Chondrocyte (in vitro differentiated cells): ENCODE data around the gene MAPKAP1. TPM values are rescaled to one million over a fixed set of nuclear protein-coding genes. Genes with fewer than 3 reads are reported as not detected.
A peak's percentile ranks its signal among the peaks of the same experiment; 100 is the strongest.

Experiments used
- DNase-seq: peaks from one replicate; pipeline ENCODE4 v3.0.0; 2021; ENCODE audit warnings: mixed read lengths, low spot score
- H3K27ac Mint-ChIP-seq: one replicate; pipeline ENCODE4 v1.8.0; 2021; ENCODE audit warnings: mild to moderate bottlenecking, moderate library complexity, mixed read lengths; ENCODE audit not compliant: unreplicated experiment
- H3K27me3 Mint-ChIP-seq: 2 replicates; pipeline ENCODE4 v1.8.0; 2021; ENCODE audit warnings: low read depth, mixed read lengths
- H3K36me3 Mint-ChIP-seq: 2 replicates; pipeline ENCODE4 v1.8.0; 2021; ENCODE audit warnings: low read depth, mixed read lengths
- H3K4me1 Mint-ChIP-seq: 2 replicates; pipeline ENCODE4 v1.8.0; 2021; ENCODE audit warnings: low read depth, mild to moderate bottlenecking, mixed read lengths
- H3K4me3 Mint-ChIP-seq: one replicate; pipeline ENCODE4 v1.8.0; 2021; ENCODE audit warnings: mild to moderate bottlenecking, moderate library complexity, mixed read lengths; ENCODE audit not compliant: unreplicated experiment
- H3K9me3 Mint-ChIP-seq: 2 replicates; pipeline ENCODE4 v1.8.0; 2021; ENCODE audit warnings: low read depth, mixed read lengths
- CTCF ChIP-seq: fragments of 200-600 bp; sonication (generic); IDR thresholded peaks from 2 replicates; pipeline ENCODE4 v1.5.0; 2021; ENCODE audit warnings: antibody characterized with exemption, mild to moderate bottlenecking, moderate library complexity
- total RNA-seq: library from RNA; stranded (reverse); gene quantifications from 3 replicates; pipeline ENCODE4 v1.2.1, GENCODE V29; 2021

Gene MAPKAP1
- total RNA-seq, 1 donor from 2014 or later: 91.5 TPM

- H3K27me3 Mint-ChIP-seq: no peaks in the 10 kb centered on the region
- no peak for TF ChIP-seq CTCF
- DNase-seq: no peak
- H3K27ac Mint-ChIP-seq: peak overlapping the region; percentile 82
- no peak overlapping the region for H3K4me3 Mint-ChIP-seq
- no peaks in the 10 kb centered on the region for H3K36me3 Mint-ChIP-seq
- peaks cover 47% of the 10 kb centered on the region for H3K4me1 Mint-ChIP-seq
- no peaks in the 10 kb centered on the region for H3K9me3 Mint-ChIP-seq
Measured at GRCh38 chr9:125655691-125656410, 51.2 kb downstream of the MAPKAP1 start.

DNA sequence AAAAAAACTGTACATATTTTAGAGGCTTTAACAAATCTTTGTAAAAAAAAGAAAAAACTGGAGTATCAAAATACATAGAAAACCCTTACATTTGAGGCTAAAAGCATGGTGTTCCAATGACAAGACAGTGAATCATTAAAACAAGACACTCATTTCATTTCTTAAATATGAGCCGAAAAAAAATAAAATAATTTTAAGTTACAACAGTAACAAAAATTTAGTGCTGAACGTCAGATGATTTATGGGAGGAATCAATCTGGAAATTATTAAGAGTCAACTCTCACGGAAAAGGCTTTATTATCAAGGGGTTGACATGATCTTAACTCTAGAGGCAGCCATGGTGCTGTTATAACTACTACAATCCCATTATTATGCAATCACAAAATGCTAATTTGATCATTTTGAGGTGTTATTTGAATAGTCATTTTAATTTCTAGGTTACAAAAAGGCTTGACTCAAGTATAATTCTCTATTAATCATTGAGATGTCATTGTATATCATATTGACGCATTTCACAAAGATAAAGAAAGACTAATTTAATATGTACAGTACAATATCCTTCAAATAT, 51.9 kb downstream of the MAPKAP1 start:
- H3K9me3 Mint-ChIP-seq: no peaks in the 10 kb centered on the region
- no peak overlapping the region for H3K4me3 Mint-ChIP-seq
- no peaks in the 10 kb centered on the region for H3K27me3 Mint-ChIP-seq
- peak overlapping the region; percentile 82 for H3K27ac Mint-ChIP-seq
- TF ChIP-seq CTCF: no peak
- H3K36me3 Mint-ChIP-seq: peaks cover 1% of the 10 kb centered on the region
- DNase-seq: no peak
- peaks cover 54% of the 10 kb centered on the region for H3K4me1 Mint-ChIP-seq

- Mint-ChIP-seq H3K4me1 (peaks cover 64% of the 10 kb centered on the region), H3K27ac (peak overlapping the region; percentile 9), H3K27me3 (no peaks in the 10 kb centered on the region), H3K4me3 (no peak overlapping the region), H3K9me3 (no peaks in the 10 kb centered on the region), H3K36me3 (peaks cover 1% of the 10 kb centered on the region)
- DNase-seq: no peak
- no peak for TF ChIP-seq CTCF
Measured at GRCh38 chr9:125654121-125654520, 52.9 kb downstream of the MAPKAP1 start.

GRCh38 chr9:125653325-125653724, 53.7 kb downstream of the MAPKAP1 start:
- H3K36me3 Mint-ChIP-seq: peaks cover 1% of the 10 kb centered on the region
- H3K4me1 Mint-ChIP-seq: peaks cover 71% of the 10 kb centered on the region
- H3K9me3 Mint-ChIP-seq: no peaks in the 10 kb centered on the region

DNA sequence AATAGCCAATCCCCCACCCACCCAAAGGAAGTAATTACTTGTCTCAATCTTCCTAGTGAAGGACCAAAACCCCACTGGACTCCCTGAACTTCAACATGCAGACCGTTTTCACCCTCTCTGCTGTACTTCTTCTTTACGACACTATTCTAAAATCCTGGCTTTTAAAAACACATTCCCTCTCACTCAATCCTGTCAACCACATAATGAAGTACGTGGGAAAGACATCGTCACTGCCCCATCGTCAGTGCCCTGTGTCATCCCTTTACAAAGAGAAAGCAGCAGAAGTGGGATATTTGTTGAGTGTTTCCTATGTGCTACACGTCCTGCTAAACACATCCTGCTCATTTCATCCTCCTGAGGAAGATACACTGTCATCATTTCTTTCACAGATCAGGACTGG, 54.2 kb downstream of the MAPKAP1 start:
- H3K9me3 Mint-ChIP-seq: no peaks in the 10 kb centered on the region
- peaks cover 1% of the 10 kb centered on the region for H3K36me3 Mint-ChIP-seq
- no peak for DNase-seq
- TF ChIP-seq CTCF: no peak
- H3K27ac Mint-ChIP-seq: peak overlapping the region; percentile 17
- H3K4me3 Mint-ChIP-seq: no peak overlapping the region
- H3K27me3 Mint-ChIP-seq: no peaks in the 10 kb centered on the region
- H3K4me1 Mint-ChIP-seq: peaks cover 74% of the 10 kb centered on the region

More at GRCh38 chr9:125653325-125653724, 53.7 kb downstream of the MAPKAP1 start:
- no peak for TF ChIP-seq CTCF
- Mint-ChIP-seq H3K4me3 (no peak overlapping the region), H3K27ac (no peak overlapping the region), H3K27me3 (no peaks in the 10 kb centered on the region)
- no peak for DNase-seq
